Liver (tissue), 9 donors: ENCODE results near the gene ACSM2B. TPM values are rescaled to one million over a fixed set of nuclear protein-coding genes. Genes with fewer than 3 reads are reported as not detected.

ENCODE experiments used
- DNase-seq: peaks from one replicate; pipeline ENCODE4 v3.0.0-alpha.2; 2017; ENCODE audit warnings: low spot score
- H3K27ac ChIP-seq, 2 donors: one replicate each; pipeline ENCODE4 v1.7.0; 2013; ENCODE audit warnings: inconsistent platforms in 2 of 2, low read length in 2 of 2, control low read depth in 1 of 2, low read depth in 1 of 2, mild to moderate bottlenecking in 1 of 2
- H3K27me3 ChIP-seq, 4 donors: one replicate each; pipeline versions ENCODE4 v1.6.1 to v1.7.0; 2013; ENCODE audit warnings: low read length in 3 of 4, inconsistent platforms in 1 of 4, mild to moderate bottlenecking in 1 of 4, moderate library complexity in 1 of 4; ENCODE audit not compliant: control insufficient read depth in 4 of 4, insufficient read depth in 4 of 4
- H3K36me3 ChIP-seq, 4 donors: one replicate each; pipeline versions ENCODE4 v1.6.1 to v1.7.0; 2013; ENCODE audit warnings: low read length in 3 of 4, mild to moderate bottlenecking in 3 of 4, low read depth in 1 of 4, moderate library complexity in 1 of 4; ENCODE audit not compliant: control insufficient read depth in 4 of 4, insufficient read depth in 3 of 4
- H3K4me1 ChIP-seq, 4 donors: one replicate each; pipeline versions ENCODE4 v1.6.1 to v1.7.0; 2013; ENCODE audit warnings: low read length in 3 of 4, mild to moderate bottlenecking in 3 of 4, moderate library complexity in 1 of 4; ENCODE audit not compliant: control insufficient read depth in 4 of 4, insufficient read depth in 4 of 4
- H3K4me3 ChIP-seq, 3 donors: one replicate each; pipeline versions ENCODE4 v1.6.1 to v1.7.0; 2013; ENCODE audit warnings: low read length in 3 of 3, control low read depth in 1 of 3, low read depth in 1 of 3, mild to moderate bottlenecking in 1 of 3
- H3K9ac ChIP-seq, 2 donors: one replicate each; pipeline ENCODE4 v1.7.0; 2013; ENCODE audit warnings: low read length in 2 of 2, mild to moderate bottlenecking in 2 of 2, moderate library complexity in 2 of 2, control low read depth in 1 of 2, low read depth in 1 of 2
- H3K9me3 ChIP-seq, 4 donors: one replicate each; pipeline versions ENCODE4 v1.6.1 to v1.7.0; 2013; ENCODE audit warnings: low read length in 3 of 4; ENCODE audit not compliant: control insufficient read depth in 4 of 4
- ATF3 ChIP-seq: IDR thresholded peaks from 2 replicates; pipeline ENCODE4 v1.6.1; 2016; ENCODE audit warnings: antibody characterized with exemption
- CTCF ChIP-seq: fragments of 150-350 bp; IDR thresholded peaks from 2 replicates; pipeline ENCODE4 v1.5.1; 2017; ENCODE audit warnings: improper control_type of control experiment, low read depth, low read length; ENCODE audit not compliant: missing input control
- EGR1 ChIP-seq, 2 donors: IDR thresholded peaks; 2 replicates each; pipeline ENCODE4 v1.6.1; 2016 to 2018; ENCODE audit warnings: antibody characterized with exemption in 2 of 2, low read depth in 2 of 2
- FOXA1 ChIP-seq: IDR thresholded peaks from 2 replicates; pipeline ENCODE4 v1.6.1; 2016; ENCODE audit warnings: antibody characterized with exemption
- GABPA ChIP-seq, 2 donors: IDR thresholded peaks in 1 of 2; conservative IDR thresholded peaks in 1 of 2; 2 replicates each; pipeline ENCODE4 v1.6.1; 2016; ENCODE audit warnings: antibody characterized with exemption in 2 of 2, mild to moderate bottlenecking in 1 of 2, moderate library complexity in 1 of 2
- HNF4G ChIP-seq: IDR thresholded peaks from 2 replicates; pipeline ENCODE4 v1.6.1; 2016; ENCODE audit warnings: antibody characterized with exemption
- MAX ChIP-seq: IDR thresholded peaks from 2 replicates; pipeline ENCODE4 v1.6.1; 2016; ENCODE audit warnings: antibody characterized with exemption
- RAD21 ChIP-seq, 2 donors: IDR thresholded peaks; 2 replicates each; pipeline ENCODE4 v1.6.1; 2016; ENCODE audit warnings: antibody characterized with exemption in 2 of 2, mild to moderate bottlenecking in 2 of 2
- REST ChIP-seq: IDR thresholded peaks from 2 replicates; pipeline ENCODE4 v1.6.1; 2016; ENCODE audit warnings: antibody characterized with exemption, mild to moderate bottlenecking
- RXRA ChIP-seq, 2 donors: IDR thresholded peaks; 2 replicates each; pipeline ENCODE4 v1.6.1; 2017 to 2018; ENCODE audit warnings: antibody characterized with exemption in 2 of 2, mild to moderate bottlenecking in 1 of 2
- SP1 ChIP-seq: IDR thresholded peaks from 2 replicates; pipeline ENCODE4 v1.6.1; 2018; ENCODE audit warnings: antibody characterized with exemption, mild to moderate bottlenecking
- TAF1 ChIP-seq: conservative IDR thresholded peaks from 2 replicates; pipeline ENCODE4 v1.6.1; 2016; ENCODE audit warnings: antibody characterized with exemption, mild to moderate bottlenecking
- ZBTB33 ChIP-seq: IDR thresholded peaks from 2 replicates; pipeline ENCODE4 v1.6.1; 2016; ENCODE audit warnings: antibody characterized with exemption
- WGBS: extraction: QIAGEN DNeasy Blood & Tissue Kit; methylation state at CpG from one replicate; pipeline ENCODE4 v1.1.7; 2013; 5-methylcytosine and 5-hydroxymethylcytosine counted together
- polyA plus RNA-seq, 2 donors: library from polyadenylated mRNA; stranded (reverse) in 1 of 2; unstranded in 1 of 2; fragments of 200-250 nt in 1 of 2; fragments of >200 nt in 1 of 2; fragmentation: Nextera tagmentation in 1 of 2; extraction: Ambion mirVana in 1 of 2; gene quantifications; one replicate each; pipeline versions ENCODE4 v1.2.1 to v1.2.3, GENCODE V29; 2013 to 2015
- total RNA-seq, 2 donors: library from RNA; depleted of rRNA; stranded (reverse); fragments of >200 nt; gene quantifications; one replicate each; pipeline ENCODE4 v1.2.3, GENCODE V29; 2014
- donor health status: healthy.
- donor health status: healthy.
- donor health status: healthy.
- donor health status: healthy.
- donor health status: healthy.

ACSM2B gene
- total and polyA plus RNA-seq, 4 donors: 46.0 to 852 (median 500) TPM

GRCh38 chr16:20622498-20622870, 46.3 kb upstream of the ACSM2B start:
- Histone ChIP-seq H3K4me1 (peaks cover 0 to 10% (median 2%) of the 10 kb centered on the region in 4 donors), H3K27ac (no peak overlapping the region), H3K9me3 (no peaks in the 10 kb centered on the region), H3K27me3 (no peaks in the 10 kb centered on the region), H3K4me3 (no peak overlapping the region), H3K36me3 (no peaks in the 10 kb centered on the region), H3K9ac (no peak overlapping the region)
- no peak for DNase-seq
- no peak for TF ChIP-seq FOXA1
- TF ChIP-seq HNF4G: no peak
- TF ChIP-seq MAX: no peak
- TF ChIP-seq EGR1 (IDR thresholded peaks at IDR 0.05; ENCODE audit: low read depth in 2 of 2): no peak
- no peak for TF ChIP-seq REST
- TF ChIP-seq RAD21 (IDR thresholded peaks at IDR 0.05): no peak
- no peak for TF ChIP-seq RXRA (IDR thresholded peaks at IDR 0.05)
- no peak for TF ChIP-seq CTCF
- no peak for TF ChIP-seq GABPA (IDR thresholded peaks at IDR 0.05 in 1 of 2, conservative IDR thresholded peaks at IDR 0.05 in 1 of 2)
- TF ChIP-seq TAF1: no peak

GRCh38 chr16:20621406-20621805, 45.2 kb upstream of the ACSM2B start:
- Histone ChIP-seq H3K4me1 (peaks cover 0 to 10% (median 2%) of the 10 kb centered on the region in 4 donors), H3K27ac (no peak overlapping the region), H3K9ac (no peak overlapping the region), H3K9me3 (no peaks in the 10 kb centered on the region), H3K4me3 (no peak overlapping the region), H3K36me3 (no peaks in the 10 kb centered on the region), H3K27me3 (no peaks in the 10 kb centered on the region)
- TF ChIP-seq FOXA1: no peak
- no peak for TF ChIP-seq HNF4G
- TF ChIP-seq GABPA (IDR thresholded peaks at IDR 0.05 in 1 of 2, conservative IDR thresholded peaks at IDR 0.05 in 1 of 2): no peak
- no peak for TF ChIP-seq RAD21 (IDR thresholded peaks at IDR 0.05)
- TF ChIP-seq CTCF: no peak
- no peak for TF ChIP-seq EGR1 (IDR thresholded peaks at IDR 0.05; ENCODE audit: low read depth in 2 of 2)
- TF ChIP-seq ATF3: no peak
- TF ChIP-seq SP1: no peak
- no peak for TF ChIP-seq ZBTB33
- DNase-seq: no peak
- 94% methylated on average over 6 of the region's 6 CpGs for WGBS
